HG02763 (cell line): ENCODE measurements around the gene C16orf86.

Experiments used
- ATAC-seq: cut with Tn5 transposase; IDR thresholded peaks from one replicate; pipeline ENCODE4 v1.9.1; 2021; ENCODE audit warnings: mild to moderate bottlenecking, moderate library complexity; ENCODE audit not compliant: unreplicated experiment

Gene C16orf86

GRCh38 chr16:67665598-67665997 lies 1.0 kb upstream of the C16orf86 start:
- ATAC-seq = no peak

GRCh38 chr16:67666032-67666551 lies 522 bp upstream of the C16orf86 start:
- ATAC-seq = no peak

- no peak for ATAC-seq
Measured at GRCh38 chr16:67667453-67667816, 821 bp downstream of the C16orf86 start.

GRCh38 chr16:67667817-67668494 lies 1.3 kb downstream of the C16orf86 start:
- peak; percentile 73 for ATAC-seq

- no peak for ATAC-seq
Measured at GRCh38 chr16:67668495-67669157, 2.0 kb downstream of the C16orf86 start.

- ATAC-seq = no peak
Measured at GRCh38 chr16:67669499-67670101, 3.0 kb downstream of the C16orf86 start.

GRCh38 chr16:67672306-67672705 lies 5.7 kb downstream of the C16orf86 start:
- no peak for ATAC-seq

- no peak for ATAC-seq
Measured at GRCh38 chr16:67672739-67673662, 6.4 kb downstream of the C16orf86 start.

- no peak for ATAC-seq
Measured at GRCh38 chr16:67673712-67674580, 7.3 kb downstream of the C16orf86 start.

GRCh38 chr16:67674851-67675578 lies 8.4 kb downstream of the C16orf86 start:
- no peak for ATAC-seq

- ATAC-seq = no peak
Measured at GRCh38 chr16:67675579-67675935, 8.9 kb downstream of the C16orf86 start.

- ATAC-seq = no peak
Measured at GRCh38 chr16:67675999-67676398, 9.4 kb downstream of the C16orf86 start.

- ATAC-seq = no peak
Measured at GRCh38 chr16:67676516-67676915, 9.9 kb downstream of the C16orf86 start.

GRCh38 chr16:67676939-67677338 lies 10.3 kb downstream of the C16orf86 start:
- no peak for ATAC-seq

GRCh38 chr16:67677712-67678111 lies 11.1 kb downstream of the C16orf86 start:
- no peak for ATAC-seq

- ATAC-seq = no peak
Measured at GRCh38 chr16:67678354-67679023, 11.9 kb downstream of the C16orf86 start.

- no peak for ATAC-seq
Measured at GRCh38 chr16:67679935-67680897, 13.6 kb downstream of the C16orf86 start.

GRCh38 chr16:67683767-67684166 lies 17.2 kb downstream of the C16orf86 start:
- ATAC-seq = no peak
